Panc1 (cell line): ENCODE results near the gene ACVR1B. TPM values are rescaled to one million over a fixed set of nuclear protein-coding genes. Genes with fewer than 3 reads are reported as not detected.

Source experiments
- ATAC-seq: fragments of 200-7000 bp; cut with Tn5 transposase; 2 replicates; pipeline ENCODE4 v1.9.1; 2020; ENCODE audit warnings: mild to moderate bottlenecking, moderate library complexity
- BruUV-seq: library from RNA; stranded (reverse); fragments of 400-500 nt; replicated peaks from 2 replicates; lab custom pipeline; 2021; lab: Mats Ljungman, UMichigan
- CTCF ChIA-PET: fragments of 300-600 bp; sonication (Branson Sonifier 250); formaldehyde crosslinking; loops from one replicate; lab custom pipeline; 2022; ENCODE audit warnings: antibody characterized with exemption; lab: Charles Lee
- POLR2A ChIA-PET: fragments of 300-600 bp; sonication (Branson Sonifier 250); formaldehyde crosslinking; loops from one replicate; lab custom pipeline; 2022; ENCODE audit warnings: antibody characterized with exemption; lab: Charles Lee
- DNase-seq: peaks from one replicate; pipeline ENCODE4 v3.0.0-alpha.2; 2010; ENCODE audit warnings: low read depth, low spot score
- H3K27ac ChIP-seq: 2 replicates; pipeline ENCODE4 v1.5.1; 2011; ENCODE audit warnings: mild to moderate bottlenecking, low read length, inconsistent platforms
- H3K27me3 ChIP-seq: fragments of 200-500 bp; sonication (Bioruptor generic); 2 replicates; pipeline ENCODE4 v1.6.0; 2014; ENCODE audit warnings: low read length, inconsistent platforms; ENCODE audit not compliant: control insufficient read depth, insufficient read depth
- H3K36me3 ChIP-seq: fragments of 200-500 bp; sonication (Bioruptor generic); 2 replicates; pipeline ENCODE4 v1.5.1; 2014; ENCODE audit warnings: inconsistent platforms, mild to moderate bottlenecking, low read length, moderate library complexity; ENCODE audit not compliant: control insufficient read depth, insufficient read depth
- H3K4me1 ChIP-seq: 2 replicates; pipeline ENCODE4 v1.5.1; 2011; ENCODE audit warnings: inconsistent platforms, mild to moderate bottlenecking, low read length, moderate library complexity; ENCODE audit not compliant: control insufficient read depth, insufficient read depth
- H3K4me3 ChIP-seq, 2 experiments: 2 replicates each; pipeline ENCODE4 v1.5.1; 2011 to 2012; ENCODE audit warnings: low read depth in 2 of 2, low read length in 2 of 2, mild to moderate bottlenecking in 2 of 2, inconsistent platforms in 1 of 2, moderate library complexity in 1 of 2
- H3K9me3 ChIP-seq: fragments of 200-500 bp; sonication (Bioruptor generic); 2 replicates; pipeline ENCODE4 v1.5.1; 2014; ENCODE audit warnings: low read depth, mild to moderate bottlenecking, inconsistent platforms, low read length, moderate library complexity; ENCODE audit not compliant: control insufficient read depth, insufficient read depth
- CTCF ChIP-seq: fragments of 450-650 bp; IDR thresholded peaks from 2 replicates; pipeline ENCODE4 v1.5.1; 2017; ENCODE audit warnings: mild to moderate bottlenecking
- POLR2AphosphoS5 ChIP-seq: IDR thresholded peaks from 2 replicates; pipeline ENCODE4 v1.6.1; 2012; ENCODE audit warnings: mild to moderate bottlenecking, low read depth, low read length, moderate library complexity
- REST ChIP-seq, 2 experiments: IDR thresholded peaks; 2 replicates each; pipeline ENCODE4 v1.6.1; 2011 to 2012; ENCODE audit warnings: low read depth in 2 of 2, control low read depth in 1 of 2, low read length in 1 of 2, mild to moderate bottlenecking in 1 of 2, moderate library complexity in 1 of 2; ENCODE audit not compliant: insufficient read depth in 1 of 2
- SIN3A ChIP-seq: IDR thresholded peaks from 2 replicates; pipeline ENCODE4 v1.6.1; 2012; ENCODE audit warnings: low read depth, mild to moderate bottlenecking, low read length, moderate library complexity, borderline replicate concordance; ENCODE audit not compliant: insufficient read depth
- TCF7L2 ChIP-seq: IDR thresholded peaks from 2 replicates; pipeline ENCODE4 v1.6.1; 2011; ENCODE audit warnings: mild to moderate bottlenecking, low read depth, low read length, inconsistent platforms
- in situ Hi-C: cut with HindIII; loops from 2 replicates; pipeline ENCODE4 v1.10.0; 2016; ENCODE audit warnings: low sequenced_read_pairs, low pct_unique_long_range_greater_than_20kb
- intact Hi-C: fragments of 100-400 bp; cut with micrococcal nuclease; formaldehyde crosslinking; loops from one replicate; pipeline ENCODE4 v1.10.0; 2022; ENCODE audit not compliant: unreplicated experiment
- total RNA-seq: library from RNA; stranded (reverse); gene quantifications from one replicate; pipeline ENCODE4 v1.2.1, GENCODE V29; 2021; ENCODE audit not compliant: unreplicated experiment

The ACVR1B gene
- total RNA-seq, 1 experiment from 2014 or later: 23.0 TPM

- no peak for ATAC-seq
- POLR2A ChIA-PET: no interaction called here
- Histone ChIP-seq H3K4me1 (no peaks in the 10 kb centered on the region), H3K9me3 (no peaks in the 10 kb centered on the region), H3K27ac (no peak overlapping the region), H3K27me3 (no peaks in the 10 kb centered on the region; the same call in 1 of the 2 replicates), H3K36me3 (no peaks in the 10 kb centered on the region), H3K4me3 (no peak overlapping the region)
- CTCF ChIA-PET: interaction anchor here (0.6 kb wide), 1 partner anchor 72 kb away, joined by 9 read pairs; no protein-coding TSS in a partner anchor
- in situ Hi-C loops: no loop called here
- no peak for TF ChIP-seq TCF7L2
- no peak for TF ChIP-seq REST (IDR thresholded peaks at IDR 0.05; ENCODE audit: insufficient read depth in 1 of 2, low read depth in 2 of 2, low read length in 1 of 2)
- no peak for TF ChIP-seq CTCF
- no peak for TF ChIP-seq SIN3A
- TF ChIP-seq POLR2AphosphoS5: no peak
- intact Hi-C loops: no loop called here
- no TSS peak for BruUV-seq
- DNase-seq: no peak
Measured at GRCh38 chr12:51938726-51939125, 12.8 kb upstream of the ACVR1B start.

- POLR2A ChIA-PET: no interaction called here
- CTCF ChIA-PET: no interaction called here
- no peaks in the 10 kb centered on the region for H3K4me1 ChIP-seq
- ATAC-seq (no peak), DNase-seq (no peak)
- no peak for TF ChIP-seq REST (IDR thresholded peaks at IDR 0.05; ENCODE audit: insufficient read depth in 1 of 2, low read depth in 2 of 2, low read length in 1 of 2)
- no peak overlapping the region for H3K4me3 ChIP-seq
- no peak overlapping the region for H3K27ac ChIP-seq
- no peaks in the 10 kb centered on the region; the same call in 1 of the 2 replicates for H3K27me3 ChIP-seq
- no peaks in the 10 kb centered on the region for H3K36me3 ChIP-seq
- no TSS peak for BruUV-seq
- in situ Hi-C loops (no loop called here), intact Hi-C loops (no loop called here)
- peaks cover 16% of the 10 kb centered on the region for H3K9me3 ChIP-seq
Measured at GRCh38 chr12:51941011-51941581, 10.4 kb upstream of the ACVR1B start.
